ENCODE results near the gene ZBED5.

- TF ChIP-seq CTCF (IDR thresholded peaks at IDR 0.05) (no peak), POLR2A (IDR thresholded peaks at IDR 0.05) (no peak)
Observed at GRCh38 chr11:10807493-10808234, 50.2 kb downstream of the ZBED5 start.
